GM18873 (cell line): ENCODE measurements around the gene KIAA0825.
"Not testable (repeated sequence)": the region's sequence is repeated elsewhere in the genome, so short reads cannot be mapped to it uniquely, and the experiment has no call there.

ENCODE experiments used
- ATAC-seq: cut with Tn5 transposase; IDR thresholded peaks from one replicate; pipeline ENCODE4 v1.9.1; 2021; ENCODE audit warnings: mild to moderate bottlenecking, moderate library complexity, moderate number of reproducible peaks; ENCODE audit not compliant: unreplicated experiment, low FRiP score

KIAA0825 gene

DNA sequence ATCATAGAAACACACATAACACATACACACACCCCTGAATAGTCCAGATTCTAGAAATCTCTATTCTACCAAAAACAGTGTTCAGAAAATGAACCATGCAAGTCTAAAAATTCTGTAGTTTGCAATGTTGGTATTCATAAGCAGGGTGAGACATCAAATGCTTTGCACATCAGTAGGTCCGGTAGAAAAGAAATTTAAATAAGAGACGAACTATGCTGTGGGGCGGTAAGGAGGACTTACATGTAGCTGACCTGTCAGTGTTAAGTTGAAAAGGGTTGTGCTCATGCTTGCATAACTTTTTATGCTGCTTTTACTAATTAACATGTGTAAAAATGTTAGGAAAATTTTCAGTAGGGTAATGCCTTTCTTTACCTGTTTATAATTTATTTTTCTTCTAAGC lies 409.1 kb downstream of the KIAA0825 start:
- no peak for ATAC-seq

DNA sequence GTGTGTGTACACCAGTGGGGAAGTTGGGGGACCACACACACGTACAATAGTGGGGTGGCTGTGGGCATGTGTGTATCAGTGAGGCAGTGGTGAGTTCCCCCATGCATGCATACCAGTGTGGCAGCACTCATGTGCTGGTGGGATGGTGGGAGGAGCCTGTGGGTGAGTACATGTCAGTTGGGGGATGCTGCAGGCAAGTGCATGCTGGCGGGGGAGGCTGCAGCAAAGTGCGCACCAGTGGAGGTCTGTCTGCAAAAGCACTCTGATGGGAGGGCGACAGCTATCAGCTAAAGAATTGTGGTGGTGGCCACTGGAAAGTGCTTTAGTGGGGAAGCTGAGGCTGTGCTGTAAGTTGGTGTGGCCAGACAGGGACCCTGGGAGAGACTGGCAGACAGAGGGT lies 418.8 kb downstream of the KIAA0825 start:
- ATAC-seq: no peak

DNA sequence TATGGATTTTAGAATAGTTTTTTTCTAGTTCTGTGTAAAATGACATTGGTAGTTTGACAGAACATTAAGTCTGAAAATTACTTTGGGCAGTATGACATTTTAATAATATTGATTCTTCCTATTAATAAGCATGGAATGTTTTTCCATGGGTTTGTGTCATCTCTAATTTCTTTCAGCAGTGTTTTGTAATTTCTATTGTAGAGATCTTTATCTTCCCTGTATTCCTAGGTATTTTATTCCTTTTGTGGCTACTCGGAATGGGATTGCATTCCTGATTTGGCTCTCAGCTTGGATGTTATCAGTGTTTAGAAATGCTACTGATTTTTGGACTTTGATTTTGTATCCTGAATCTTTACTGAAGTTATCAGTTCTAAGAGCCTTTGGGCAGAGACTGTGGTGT lies 420.4 kb downstream of the KIAA0825 start:
- no peak for ATAC-seq

DNA sequence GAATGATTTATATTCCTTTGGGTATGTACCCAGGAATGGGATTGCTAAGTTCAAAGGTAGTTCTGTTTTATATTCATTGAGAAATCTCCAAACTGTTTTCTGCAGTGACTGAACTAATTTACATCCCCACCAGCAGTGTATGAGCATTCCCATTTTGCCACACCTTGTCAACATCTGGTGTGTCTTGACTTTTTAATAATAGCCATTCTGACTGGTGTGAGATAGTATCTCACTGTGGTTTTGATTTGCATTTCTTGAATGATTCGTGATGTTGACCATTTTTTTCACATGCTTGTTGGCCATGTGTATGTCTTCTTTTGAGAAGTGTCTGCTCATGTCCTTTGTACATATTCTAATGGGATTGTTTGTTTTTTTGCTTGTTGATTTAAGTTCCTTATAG lies 421.5 kb downstream of the KIAA0825 start:
- no peak for ATAC-seq

DNA sequence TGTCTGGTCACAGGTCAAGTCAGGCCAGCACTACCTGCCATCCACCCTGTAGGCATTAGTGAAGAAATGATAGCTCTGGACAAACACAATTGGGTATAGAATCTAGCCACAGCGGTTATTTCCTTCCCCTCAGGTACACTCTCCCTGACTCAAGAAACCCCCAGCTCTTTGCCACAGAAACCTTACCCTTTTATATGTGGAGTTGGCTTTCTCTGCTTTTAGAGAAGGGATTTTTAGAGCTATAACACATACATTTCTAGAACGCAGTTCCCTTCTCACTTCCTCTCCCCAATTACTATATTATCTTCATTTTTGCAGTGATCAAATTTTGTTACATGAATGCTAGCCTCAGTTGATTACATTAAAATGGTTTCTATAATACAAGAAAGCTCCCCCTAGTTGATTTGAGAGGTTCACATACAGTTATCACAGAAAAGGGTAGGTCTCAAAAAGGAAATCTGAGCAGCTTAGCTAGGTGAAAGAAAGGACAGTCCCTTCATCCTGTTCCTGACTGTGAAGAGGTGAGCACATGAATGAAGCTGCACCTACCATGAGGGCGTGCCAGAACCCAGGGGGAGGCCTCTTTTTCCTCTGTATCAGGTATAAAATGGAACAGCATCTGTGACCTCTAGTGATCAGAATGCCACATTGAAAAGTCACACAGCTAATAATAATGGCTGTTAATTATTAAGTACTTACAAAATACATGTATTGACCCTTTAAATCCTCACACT lies 425.6 kb downstream of the KIAA0825 start:
- ATAC-seq: no peak

DNA sequence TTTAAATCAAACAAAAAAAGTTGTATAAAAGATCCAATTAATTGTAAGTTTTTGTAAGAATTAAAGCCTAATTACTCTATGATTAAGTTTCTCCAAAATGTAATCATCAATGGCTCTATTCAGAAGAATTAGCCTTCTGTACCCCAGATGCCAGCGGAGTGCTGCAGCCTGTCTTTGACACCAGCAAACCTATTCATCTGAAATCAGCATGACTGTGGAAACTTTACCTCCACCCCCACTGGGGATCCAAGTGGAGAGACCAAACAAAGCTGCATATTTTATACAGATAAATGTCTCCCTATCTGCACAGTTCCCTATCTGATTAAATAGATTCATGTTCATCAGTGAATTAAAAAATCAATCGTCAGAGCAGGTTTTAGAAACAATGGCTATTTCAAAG lies 426.8 kb downstream of the KIAA0825 start:
- no peak for ATAC-seq

DNA sequence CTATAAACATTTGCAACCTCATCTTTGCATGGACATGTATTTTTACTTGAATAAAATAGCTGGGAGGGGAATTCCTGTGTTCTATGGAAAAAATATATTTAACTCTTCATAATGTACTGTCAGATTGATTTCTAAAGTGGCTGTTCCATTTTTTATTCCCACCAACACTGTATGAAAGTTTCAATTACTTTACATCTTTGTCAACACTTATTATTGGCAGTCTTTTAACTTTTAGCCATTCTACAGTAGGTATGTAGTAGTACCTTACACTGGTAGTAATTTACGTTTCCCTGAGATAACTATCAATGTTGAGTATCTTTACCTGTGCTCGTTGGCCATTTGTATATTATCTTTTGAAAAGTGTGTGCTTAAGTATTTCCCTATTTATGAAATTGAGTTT lies 429.7 kb downstream of the KIAA0825 start:
- no peak for ATAC-seq

DNA sequence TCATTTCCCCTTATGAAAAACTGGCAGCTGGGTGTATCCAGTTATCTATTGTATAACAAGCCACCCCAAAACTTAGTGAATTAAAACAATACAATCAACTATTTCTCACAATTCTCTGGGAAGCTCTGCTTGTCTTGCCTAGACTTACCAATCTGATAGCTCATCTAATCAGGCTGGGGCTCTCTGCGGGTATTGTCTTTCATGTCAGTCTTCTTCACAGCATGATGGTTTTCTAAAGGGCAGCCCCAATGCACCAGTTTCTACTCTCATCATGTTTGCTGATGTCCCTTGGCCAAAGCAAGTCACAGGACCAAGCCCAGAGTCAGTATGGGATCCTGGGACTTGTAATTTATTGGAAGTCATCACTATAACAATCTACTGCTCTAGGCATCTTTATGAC lies 433.5 kb downstream of the KIAA0825 start:
- no peak for ATAC-seq

DNA sequence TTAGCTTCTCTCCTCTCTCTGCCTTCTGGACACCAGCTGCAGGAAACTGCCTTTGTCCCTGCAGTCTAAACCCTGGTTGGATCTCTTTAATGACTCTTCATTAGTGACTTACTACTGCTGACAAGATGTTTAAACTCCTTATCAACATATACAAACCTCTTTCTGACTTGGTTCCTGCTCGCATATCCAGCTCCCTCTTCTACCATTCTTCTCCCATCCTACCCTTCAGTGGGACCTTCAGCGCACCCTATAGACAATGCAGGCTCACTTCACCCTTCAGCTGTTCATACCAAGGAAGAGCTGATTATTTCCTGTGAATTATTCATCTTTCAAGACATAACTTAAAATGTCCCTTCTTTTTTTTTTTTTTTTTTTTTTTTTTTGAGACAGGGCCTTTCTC lies 436.5 kb downstream of the KIAA0825 start:
- no peak for ATAC-seq

DNA sequence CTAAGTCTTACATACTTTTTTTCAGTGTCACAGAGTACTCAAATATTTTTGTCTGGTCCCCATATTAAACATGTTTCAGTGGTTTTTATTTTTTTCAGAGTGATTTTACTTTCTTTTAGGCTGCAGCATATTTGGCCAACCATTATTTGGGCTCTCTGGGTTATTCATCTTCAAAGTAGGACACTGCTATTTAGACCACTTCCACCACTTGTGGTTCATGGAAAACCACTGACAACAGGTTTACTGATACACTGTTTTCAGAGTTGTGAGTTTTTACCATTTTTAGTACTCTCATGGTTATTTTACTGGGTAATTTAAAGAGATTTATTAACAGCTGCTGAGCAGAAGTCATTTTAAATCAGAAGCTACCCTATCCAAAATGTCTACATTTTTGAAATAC lies 437.6 kb downstream of the KIAA0825 start:
- no peak for ATAC-seq

DNA sequence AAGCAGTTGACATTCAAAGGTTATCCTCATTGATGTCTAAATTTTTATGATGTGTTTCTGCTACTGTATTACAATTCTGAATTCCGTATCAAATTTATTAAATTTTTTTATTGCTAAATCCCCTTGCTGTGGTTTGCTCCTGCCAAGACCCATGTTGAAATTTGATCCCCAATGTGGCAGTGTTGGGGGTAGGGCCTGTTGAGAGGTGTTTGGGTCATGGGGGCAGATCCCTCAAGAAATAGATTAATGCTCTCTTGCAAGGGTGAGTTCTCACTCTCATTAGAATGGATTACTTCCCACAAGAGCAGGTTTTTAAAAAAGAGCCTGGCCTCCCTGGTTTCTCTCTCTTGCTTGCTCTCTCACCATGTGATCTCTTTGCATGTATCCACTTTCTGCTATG lies 442.5 kb downstream of the KIAA0825 start:
- no peak for ATAC-seq

DNA sequence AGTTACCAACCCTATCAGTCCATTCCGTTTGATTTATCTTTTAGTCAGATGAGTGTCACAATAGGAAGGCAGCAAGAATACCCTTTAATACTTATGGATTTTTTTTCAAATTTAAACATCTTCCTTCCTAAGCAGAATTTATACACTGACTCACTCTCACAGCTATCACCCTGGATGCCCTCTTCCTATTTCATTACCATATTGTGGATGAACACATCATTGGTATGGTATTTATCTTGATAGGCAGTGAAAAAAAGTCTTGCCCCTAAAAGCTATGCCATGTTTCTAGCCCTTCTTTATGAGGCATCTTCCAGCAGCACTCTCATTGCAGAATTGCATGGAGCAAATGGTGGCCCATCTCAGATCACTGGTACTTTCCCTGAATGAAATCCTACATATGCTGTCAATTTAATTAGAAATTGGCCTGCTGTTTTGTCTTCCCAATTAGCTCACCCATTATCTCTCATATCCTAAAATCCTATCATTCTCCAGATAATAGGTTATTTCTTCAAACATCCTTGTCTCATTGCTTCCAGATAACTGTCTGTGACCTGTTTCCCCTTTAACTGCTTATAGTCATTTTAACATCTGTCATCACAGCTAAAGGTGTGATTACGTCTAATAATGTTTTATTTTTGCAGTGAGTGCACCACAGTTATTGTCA lies 443.5 kb downstream of the KIAA0825 start:
- ATAC-seq: no peak

DNA sequence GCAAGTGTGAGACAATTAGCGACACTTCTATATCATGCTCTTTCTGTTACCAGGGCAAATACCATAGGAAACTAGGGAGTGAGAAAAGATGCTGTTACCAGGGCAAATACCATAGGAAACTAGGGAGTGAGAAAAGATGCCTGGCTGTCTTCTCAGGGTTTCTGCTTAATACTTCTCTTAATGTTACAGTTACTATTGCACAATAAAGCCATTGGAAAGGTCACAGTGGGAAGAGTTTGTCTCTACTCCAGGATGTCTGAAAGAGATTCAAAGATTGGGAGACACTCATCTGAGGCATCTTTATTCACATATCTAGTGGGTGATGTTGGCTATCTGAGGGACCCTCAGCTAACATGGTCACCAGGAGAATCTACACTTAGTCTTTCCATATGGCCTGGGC lies 445.3 kb downstream of the KIAA0825 start:
- no peak for ATAC-seq

DNA sequence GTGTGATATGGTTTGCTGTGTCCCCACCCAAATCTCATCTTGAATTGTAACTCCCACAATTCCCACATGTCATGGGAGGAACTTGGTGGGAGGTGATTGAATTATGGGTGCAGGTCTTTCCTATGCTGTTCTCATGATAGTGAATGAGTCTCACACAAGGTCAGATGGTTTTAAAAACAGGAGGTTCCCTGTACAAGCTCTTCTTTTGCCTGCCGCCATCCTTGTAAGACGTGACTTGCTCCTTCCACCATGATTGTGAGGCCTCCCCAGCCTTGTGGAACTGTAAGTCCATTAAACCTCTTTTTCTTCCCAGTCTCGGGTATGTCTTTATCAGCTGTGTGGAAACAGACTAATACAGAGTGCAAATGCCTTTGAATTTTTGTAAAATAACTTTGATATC lies 447.3 kb downstream of the KIAA0825 start:
- not testable (repeated sequence) for ATAC-seq

DNA sequence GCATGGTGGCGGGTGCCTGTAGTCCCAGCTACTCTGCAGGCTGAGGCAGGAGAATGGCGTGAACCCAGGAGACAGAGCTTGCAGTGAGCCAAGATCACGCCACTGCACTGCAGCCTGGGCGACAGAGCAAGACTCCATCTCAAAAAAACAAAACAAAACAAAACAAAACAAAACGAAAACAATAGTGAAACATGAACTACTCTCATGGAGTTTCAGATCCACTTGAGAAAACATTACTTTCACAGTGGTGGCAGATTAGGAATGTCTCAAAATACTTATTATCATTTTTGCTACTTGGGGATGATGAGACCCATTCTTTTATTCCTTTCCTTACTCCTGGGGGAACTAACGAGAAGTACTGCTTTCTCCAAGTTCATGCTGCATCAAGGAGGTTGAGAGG lies 448.2 kb downstream of the KIAA0825 start:
- peak; percentile 64 for ATAC-seq

DNA sequence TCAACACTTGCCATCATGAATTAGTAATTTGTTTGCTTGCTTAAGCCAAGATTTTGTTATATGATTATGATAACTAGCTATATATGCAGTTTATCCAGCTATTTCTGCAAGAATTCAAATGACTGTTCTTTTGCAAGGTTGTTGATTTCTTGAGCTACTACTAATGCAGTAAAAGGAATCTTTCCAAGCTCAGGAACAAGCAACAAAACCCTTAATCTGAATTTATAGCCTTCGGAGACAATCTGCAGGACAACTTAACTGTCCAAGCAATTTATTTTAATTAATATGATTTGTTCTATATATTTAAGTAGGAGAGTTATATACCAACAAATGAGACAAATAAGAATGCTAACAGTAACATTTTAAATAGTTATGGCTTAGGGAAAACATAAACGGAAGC lies 450.3 kb downstream of the KIAA0825 start:
- no peak for ATAC-seq

DNA sequence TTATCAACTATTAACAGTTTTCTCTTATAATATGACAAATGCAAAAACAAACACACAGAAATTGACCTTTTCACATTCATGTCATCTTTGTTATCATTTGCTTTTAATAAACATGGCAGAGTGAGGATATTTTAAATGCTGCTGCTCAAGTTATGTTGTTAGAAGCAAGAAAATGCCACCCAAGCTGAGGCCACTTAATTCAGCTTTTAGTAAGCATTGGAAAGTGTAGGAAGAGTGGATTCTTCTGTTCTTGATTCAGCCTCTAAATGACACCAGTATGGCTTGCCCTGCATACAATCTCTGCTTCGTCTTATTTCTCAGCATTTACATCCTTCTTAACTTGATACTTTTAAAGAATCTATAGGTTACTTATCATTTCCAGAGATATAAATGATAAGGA lies 456.6 kb downstream of the KIAA0825 start:
- no peak for ATAC-seq

DNA sequence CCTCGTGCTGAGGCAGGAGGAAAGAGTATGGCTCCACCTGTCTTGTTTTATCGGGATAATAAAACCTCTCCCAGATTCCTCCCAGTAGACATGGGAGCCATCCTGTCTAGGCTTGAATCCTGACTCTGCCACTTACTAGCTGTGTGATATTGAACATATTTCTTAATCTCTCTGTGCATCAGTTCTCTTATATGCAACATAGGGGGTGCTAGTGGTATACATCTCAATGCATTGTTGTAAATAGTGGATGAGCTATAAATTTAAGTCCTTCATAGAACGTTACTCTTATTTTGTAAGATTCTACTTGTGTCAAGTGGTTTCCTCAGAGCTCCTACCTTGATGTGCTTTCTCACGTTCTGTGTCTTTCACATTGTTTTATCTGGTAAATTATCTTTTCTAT lies 459.3 kb downstream of the KIAA0825 start:
- ATAC-seq: no peak

DNA sequence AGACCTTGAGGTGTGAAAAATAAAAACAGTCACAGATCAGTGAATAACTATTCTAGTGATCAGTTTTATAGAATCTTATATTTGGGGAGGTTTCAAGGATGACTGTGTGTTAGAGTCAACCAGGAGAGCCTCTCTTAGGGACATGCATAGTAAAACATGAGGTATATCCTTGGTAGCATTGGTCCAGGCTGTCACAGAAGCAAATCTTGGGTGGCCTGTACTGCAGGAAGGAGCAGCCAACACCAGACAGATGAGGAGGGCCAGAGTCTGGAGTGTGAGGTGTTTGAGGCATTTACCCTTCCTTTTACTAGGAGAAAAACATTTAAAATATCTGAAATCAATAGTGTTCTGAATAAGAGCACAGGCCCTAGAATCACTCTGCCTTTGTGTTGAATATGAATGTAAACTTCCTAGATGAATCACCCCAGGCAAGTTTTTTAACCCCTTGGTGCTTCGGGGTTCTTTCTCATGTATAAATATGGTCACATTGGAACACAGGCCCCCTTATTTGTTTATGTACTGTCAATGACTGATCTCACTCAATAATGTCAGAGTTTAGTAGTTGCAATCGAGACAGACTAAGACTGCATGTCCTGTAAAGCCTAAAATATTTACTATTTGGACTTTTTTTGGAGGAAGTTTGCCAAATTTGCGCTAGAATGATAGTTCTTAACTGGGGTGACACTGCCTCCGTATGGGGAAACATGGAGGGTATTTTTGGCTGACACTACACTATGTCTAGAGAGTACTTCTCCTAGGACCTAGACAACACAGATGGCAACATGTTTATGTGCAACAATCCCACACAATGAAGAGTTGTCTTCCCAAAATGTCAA lies 460.5 kb downstream of the KIAA0825 start:
- ATAC-seq: no peak

DNA sequence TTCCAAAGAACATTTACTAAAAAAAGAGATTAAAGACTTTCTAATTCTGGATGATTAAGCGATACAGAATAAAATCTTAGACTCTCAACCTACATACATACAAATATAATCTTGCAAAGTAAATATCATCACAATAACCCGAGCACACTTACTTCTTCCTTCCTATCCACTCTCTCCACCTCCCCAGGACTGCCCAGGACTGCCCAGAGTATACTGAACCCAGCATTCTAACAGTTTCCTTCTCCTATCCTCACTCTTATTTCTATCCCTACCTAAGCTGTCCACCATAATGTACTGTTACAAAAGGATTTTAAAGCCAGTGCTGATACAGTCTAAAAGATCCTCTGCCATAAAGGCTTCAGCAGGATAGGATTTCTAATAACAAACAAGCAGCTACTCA lies 463.7 kb downstream of the KIAA0825 start:
- ATAC-seq: no peak

DNA sequence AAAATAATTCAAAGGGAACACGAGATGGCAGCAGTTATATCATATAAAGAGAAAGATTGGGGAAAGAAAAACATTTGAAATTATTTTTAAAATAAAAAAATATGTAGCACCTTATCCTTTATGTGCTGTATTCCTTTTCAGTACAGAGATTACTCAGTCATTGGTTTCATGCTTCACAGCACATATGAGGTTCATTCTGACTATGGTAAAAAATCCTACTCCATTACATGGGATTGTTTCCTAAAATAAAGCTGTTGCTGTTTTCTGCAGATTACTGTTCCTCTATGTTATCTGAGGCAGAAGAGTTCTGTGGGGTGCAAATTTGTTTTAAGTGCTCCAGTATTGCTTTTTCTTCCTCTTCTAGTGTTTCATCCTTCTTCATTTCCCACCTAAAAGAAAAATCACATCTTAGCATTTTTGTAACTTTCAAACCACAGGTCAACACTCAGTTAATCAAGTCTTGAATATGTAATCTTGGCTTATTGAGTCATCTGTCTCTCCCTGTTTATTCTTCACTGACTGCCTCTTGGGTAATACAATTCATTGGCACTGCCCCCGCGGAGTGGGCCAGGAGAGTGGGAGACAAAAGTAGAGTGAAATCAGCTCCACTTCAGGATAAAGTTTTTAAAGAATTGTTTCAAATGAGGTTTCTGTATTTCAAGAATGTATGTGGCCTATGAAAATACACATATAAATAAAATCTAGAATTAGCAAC lies 464.5 kb downstream of the KIAA0825 start:
- no peak for ATAC-seq
